ENCODE data around the gene SUPT4H1.

The SUPT4H1 gene

DNA sequence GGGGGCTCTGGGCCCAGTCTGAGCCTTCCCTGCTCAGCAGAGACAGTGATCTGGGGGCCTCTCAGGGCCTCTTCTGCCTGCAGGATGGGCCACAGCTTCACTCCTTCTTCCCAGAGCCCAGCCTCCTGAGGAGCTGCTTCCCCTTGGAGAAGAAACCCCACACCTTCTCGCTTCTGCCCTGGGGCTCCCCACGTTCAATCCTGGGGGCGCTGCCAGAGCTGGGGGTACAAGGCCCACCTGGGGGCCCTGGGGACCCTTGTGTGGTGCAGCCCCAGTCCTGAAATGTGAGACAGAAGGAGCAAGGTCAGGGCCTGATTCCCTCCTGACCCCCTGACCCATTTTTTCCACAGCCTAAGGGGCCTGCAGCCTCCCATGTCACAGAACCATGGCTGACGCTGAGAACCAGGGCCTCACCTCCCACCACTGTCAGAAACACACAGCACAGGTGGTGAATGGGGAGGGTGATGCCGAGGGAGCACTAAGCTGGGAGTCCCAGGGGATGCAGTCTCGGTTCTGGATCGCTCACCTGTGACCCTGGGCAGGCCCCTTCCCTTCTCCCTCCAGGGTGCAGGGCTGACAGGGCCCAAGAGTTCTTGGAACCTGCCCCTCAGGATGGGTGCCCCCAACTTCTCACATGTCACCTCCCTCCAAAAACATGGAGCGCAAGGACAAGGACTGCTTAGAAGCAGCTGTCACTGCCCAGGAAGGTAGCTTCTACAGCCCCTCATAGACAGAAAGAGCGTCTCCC lies 49.7 kb downstream of the SUPT4H1 start:
- Histone ChIP-seq H3K4me1 (ENCODE audit: control insufficient read depth, insufficient read depth, low read length) (peaks cover 1% of the 10 kb centered on the region; the same call in 1 of the 2 replicates), H3K36me3 (ENCODE audit: control insufficient read depth, insufficient read depth, low read length) (no peaks in the 10 kb centered on the region), H3K9me3 (ENCODE audit: control insufficient read depth, insufficient read depth, low read length) (no peaks in the 10 kb centered on the region), H3K27me3 (ENCODE audit: control insufficient read depth, insufficient read depth, low read length) (no peaks in the 10 kb centered on the region), H3K27ac (ENCODE audit: low read length) (no peak overlapping the region), H3K4me3 (ENCODE audit: low read length) (no peak overlapping the region)
- no CpG with 5 or more reads among the region's 9 CpGs for WGBS (ENCODE audit: insufficient coverage, insufficient read length)
- DNase-seq (ENCODE audit: low read depth, low spot score), result no peak

DNA sequence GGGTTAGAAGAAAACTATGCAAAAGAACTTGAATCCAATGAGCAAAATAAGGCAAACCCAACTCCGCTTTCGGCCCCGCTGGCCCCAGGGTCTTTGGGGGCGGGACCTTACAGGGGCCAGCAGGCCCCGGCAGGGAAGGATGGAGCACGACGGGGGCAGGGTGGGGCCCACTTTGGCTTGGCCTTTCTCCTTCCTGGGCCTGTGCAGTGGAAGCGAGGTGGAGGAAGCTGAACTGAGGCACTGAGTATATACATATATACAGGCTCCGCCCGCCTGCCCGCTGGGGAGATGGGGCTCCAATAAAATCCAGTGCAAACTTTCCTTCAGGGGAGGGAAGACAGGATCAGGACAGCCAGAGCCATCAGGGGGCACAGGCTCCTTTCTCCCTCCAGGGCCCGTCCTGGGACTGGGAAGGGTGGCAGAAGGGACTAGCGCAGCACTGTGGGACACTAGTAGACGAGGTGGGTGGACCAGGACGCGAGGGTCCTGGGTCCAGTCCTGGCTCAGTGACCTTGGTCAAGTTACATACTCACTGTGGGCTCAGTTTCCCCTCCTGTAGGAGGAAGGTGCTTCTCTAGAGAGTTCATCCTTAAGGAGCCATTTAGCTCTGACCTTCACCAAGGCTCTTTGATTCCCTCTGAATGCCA lies 50.4 kb downstream of the SUPT4H1 start:
- Histone ChIP-seq H3K4me1 (ENCODE audit: control insufficient read depth, insufficient read depth, low read length) (peaks cover 1% of the 10 kb centered on the region; the same call in 1 of the 2 replicates), H3K4me3 (ENCODE audit: low read length) (no peak overlapping the region), H3K27me3 (ENCODE audit: control insufficient read depth, insufficient read depth, low read length) (no peaks in the 10 kb centered on the region), H3K9me3 (ENCODE audit: control insufficient read depth, insufficient read depth, low read length) (no peaks in the 10 kb centered on the region), H3K27ac (ENCODE audit: low read length) (no peak overlapping the region), H3K36me3 (ENCODE audit: control insufficient read depth, insufficient read depth, low read length) (no peaks in the 10 kb centered on the region)
- no CpG with 5 or more reads among the region's 16 CpGs for WGBS (ENCODE audit: insufficient coverage, insufficient read length)
- DNase-seq (ENCODE audit: low read depth, low spot score), result no peak

DNA sequence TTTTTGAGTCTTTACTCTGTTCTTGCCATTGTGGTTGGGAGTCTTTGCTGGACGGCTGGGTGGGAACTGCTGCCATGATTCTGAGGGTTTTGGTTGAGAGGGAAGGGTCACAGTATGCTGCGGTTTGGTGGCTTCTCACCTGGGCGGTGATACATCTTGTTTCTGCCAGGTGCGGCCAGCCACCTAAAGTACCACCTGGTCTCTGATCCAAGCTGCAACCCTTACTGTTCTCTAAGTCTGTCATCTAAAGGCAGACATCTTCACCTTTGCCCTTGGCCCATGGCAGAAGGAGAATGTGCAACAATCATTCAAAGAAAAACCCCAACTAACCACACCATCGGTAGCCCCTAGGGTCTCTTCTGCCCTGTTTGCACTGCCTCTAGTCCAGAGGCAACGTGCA lies 51.7 kb downstream of the SUPT4H1 start:
- H3K36me3 ChIP-seq (ENCODE audit: control insufficient read depth, insufficient read depth, low read length), result no peaks in the 10 kb centered on the region
- no peak overlapping the region for H3K27ac ChIP-seq (ENCODE audit: low read length)
- no peak overlapping the region for H3K4me3 ChIP-seq (ENCODE audit: low read length)
- no CpG with 5 or more reads among the region's 6 CpGs for WGBS (ENCODE audit: insufficient coverage, insufficient read length)
- no peaks in the 10 kb centered on the region for H3K27me3 ChIP-seq (ENCODE audit: control insufficient read depth, insufficient read depth, low read length)
- no peak for DNase-seq (ENCODE audit: low read depth, low spot score)
- H3K4me1 ChIP-seq (ENCODE audit: control insufficient read depth, insufficient read depth, low read length), result peaks cover 1% of the 10 kb centered on the region; the same call in 1 of the 2 replicates
- no peaks in the 10 kb centered on the region for H3K9me3 ChIP-seq (ENCODE audit: control insufficient read depth, insufficient read depth, low read length)
